HepG2 (cell line): ENCODE measurements around the gene HEYL.
"Not testable (repeated sequence)": the region's sequence is repeated elsewhere in the genome, so short reads cannot be mapped to it uniquely, and the experiment has no call there.

Experiments
- KDM1A ChIP-seq: IDR thresholded peaks from 2 replicates; pipeline ENCODE4 v1.6.1; 2016; ENCODE audit warnings: missing compliant biosample characterization
- TF ChIP-seq, protein P1 (sequence below): sonication (generic); formaldehyde crosslinking; IDR thresholded peaks from 2 replicates; pipeline ENCODE4 v1.5.0; 2020; ENCODE audit warnings: missing genetic modification reagents

DNA sequence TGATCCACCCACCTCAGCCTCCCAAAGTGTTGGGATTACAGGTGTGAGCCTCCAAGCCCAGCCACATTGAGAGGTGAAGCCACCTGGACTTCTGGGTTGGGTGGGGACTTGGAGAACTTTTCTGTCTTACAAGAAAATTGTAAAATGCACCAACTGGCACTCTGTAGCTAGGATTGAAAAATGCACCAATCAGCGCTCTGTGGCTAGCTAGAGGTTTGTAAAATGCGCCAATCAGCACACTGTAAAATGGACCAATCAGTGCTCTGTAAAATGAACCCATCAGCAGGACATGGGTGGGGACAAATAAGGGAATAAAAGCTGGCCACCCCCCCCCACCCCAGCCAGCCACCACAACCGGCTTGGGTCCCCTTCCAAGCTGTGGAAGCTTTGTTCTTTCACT lies 35.8 kb downstream of the HEYL start:
- TF ChIP-seq, protein P1, sequence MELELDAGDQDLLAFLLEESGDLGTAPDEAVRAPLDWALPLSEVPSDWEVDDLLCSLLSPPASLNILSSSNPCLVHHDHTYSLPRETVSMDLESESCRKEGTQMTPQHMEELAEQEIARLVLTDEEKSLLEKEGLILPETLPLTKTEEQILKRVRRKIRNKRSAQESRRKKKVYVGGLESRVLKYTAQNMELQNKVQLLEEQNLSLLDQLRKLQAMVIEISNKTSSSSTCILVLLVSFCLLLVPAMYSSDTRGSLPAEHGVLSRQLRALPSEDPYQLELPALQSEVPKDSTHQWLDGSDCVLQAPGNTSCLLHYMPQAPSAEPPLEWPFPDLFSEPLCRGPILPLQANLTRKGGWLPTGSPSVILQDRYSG (CRISPR knock-in tag), result not testable (repeated sequence)
- TF ChIP-seq KDM1A (CRISPR knock-in tag), result not testable (repeated sequence)
